Kidney tubule cell (primary cell): ENCODE results near the gene AATF.
A peak's percentile ranks its signal among the peaks of the same experiment; 100 is the strongest.

Experiments
- DNase-seq: peaks from one replicate; pipeline ENCODE4 v3.0.0-alpha.2; 2018; ENCODE audit warnings: low spot score

AATF gene

GRCh38 chr17:36979565-36979941, 30.8 kb downstream of the AATF start:
- no peak for DNase-seq

GRCh38 chr17:36980280-36980761, 31.6 kb downstream of the AATF start:
- DNase-seq = no peak

- no peak for DNase-seq
Measured at GRCh38 chr17:36983618-36984017, 34.9 kb downstream of the AATF start.

- no peak for DNase-seq
Measured at GRCh38 chr17:36989173-36989572, 40.4 kb downstream of the AATF start.

- peak; percentile 18 for DNase-seq
Measured at GRCh38 chr17:36992701-36993100, 43.9 kb downstream of the AATF start.

- DNase-seq = no peak
Measured at GRCh38 chr17:36993227-36993626, 44.5 kb downstream of the AATF start.

- DNase-seq = peak; percentile 50
Measured at GRCh38 chr17:36994438-36994837, 45.7 kb downstream of the AATF start.

GRCh38 chr17:36999471-36999870, 50.7 kb downstream of the AATF start:
- no peak for DNase-seq

GRCh38 chr17:37016780-37017179, 68.0 kb downstream of the AATF start:
- no peak for DNase-seq

- no peak for DNase-seq
Measured at GRCh38 chr17:37017404-37017803, 68.7 kb downstream of the AATF start.

- no peak for DNase-seq
Measured at GRCh38 chr17:37019117-37019740, 70.5 kb downstream of the AATF start.

GRCh38 chr17:37019741-37020129, 71.0 kb downstream of the AATF start:
- DNase-seq = no peak

GRCh38 chr17:37024181-37024637, 75.5 kb downstream of the AATF start:
- DNase-seq = no peak

GRCh38 chr17:37025238-37025637, 76.5 kb downstream of the AATF start:
- DNase-seq = no peak

GRCh38 chr17:37025847-37026530, 77.2 kb downstream of the AATF start:
- no peak for DNase-seq

GRCh38 chr17:37026531-37026869, 77.7 kb downstream of the AATF start:
- DNase-seq = no peak

GRCh38 chr17:37028040-37028439, 79.3 kb downstream of the AATF start:
- DNase-seq = no peak

GRCh38 chr17:37031493-37032083, 82.8 kb downstream of the AATF start:
- DNase-seq = peak; percentile 52

GRCh38 chr17:37037590-37038155, 88.9 kb downstream of the AATF start:
- DNase-seq = no peak

- DNase-seq = no peak
Measured at GRCh38 chr17:37039269-37039668, 90.5 kb downstream of the AATF start.

- no peak for DNase-seq
Measured at GRCh38 chr17:37041932-37042331, 93.2 kb downstream of the AATF start.

- peak; percentile 26 for DNase-seq
Measured at GRCh38 chr17:37043201-37043600, 94.4 kb downstream of the AATF start.

GRCh38 chr17:37045351-37045922, 96.7 kb downstream of the AATF start:
- no peak for DNase-seq
